Endothelial cell of umbilical vein (primary cell): ENCODE data around the gene TMEM204. TPM values are rescaled to one million over a fixed set of nuclear protein-coding genes. Genes with fewer than 3 reads are reported as not detected.

Experiments
- BruUV-seq: library from RNA; stranded (reverse); fragments of 400-500 nt; replicated peaks from 2 replicates; lab custom pipeline; 2021; lab: Mats Ljungman, UMichigan
- CTCF ChIA-PET: fragments of 300-600, 350-600 bp; sonication (Branson Sonifier 250); formaldehyde crosslinking; loops from one replicate; lab custom pipeline; 2021; ENCODE audit warnings: antibody characterized with exemption, inconsistent platforms; lab: Charles Lee
- POLR2A ChIA-PET: fragments of 300-600, 350-600 bp; sonication (Branson Sonifier 250); formaldehyde crosslinking; loops from one replicate; lab custom pipeline; 2021; ENCODE audit warnings: antibody characterized with exemption, inconsistent platforms; lab: Charles Lee
- DNase-seq: peaks from one replicate; pipeline ENCODE4 v3.0.0-alpha.2; 2011; ENCODE audit warnings: low read depth, low spot score
- FAIRE-seq: peaks from 2 replicates; lab custom pipeline; 2011; peaks lifted over from hg19 to GRCh38; lab: Jason Lieb, UNC
- H2AFZ ChIP-seq: 2 replicates; pipeline ENCODE4 v1.6.0; 2012; ENCODE audit warnings: low read depth, low read length, control low read depth, inconsistent platforms
- H3K27ac ChIP-seq: 2 replicates; pipeline ENCODE4 v1.5.1; 2011; ENCODE audit warnings: low read depth, mild to moderate bottlenecking, control low read depth, low read length, moderate library complexity; ENCODE audit not compliant: insufficient read depth
- H3K27me3 ChIP-seq, 2 experiments: 2 replicates each; pipeline versions ENCODE4 v1.6.0 to v1.6.1; 2011; ENCODE audit warnings: low read length in 2 of 2, mixed read lengths in 1 of 2; ENCODE audit not compliant: control insufficient read depth in 2 of 2, insufficient read depth in 2 of 2
- H3K36me3 ChIP-seq, 2 experiments: 2 replicates in 1 of 2; 3 replicates in 1 of 2; pipeline ENCODE4 v1.5.1; 2011; ENCODE audit warnings: low read length in 2 of 2, mild to moderate bottlenecking in 1 of 2, moderate library complexity in 1 of 2; ENCODE audit not compliant: control insufficient read depth in 2 of 2, insufficient read depth in 2 of 2; ENCODE audit errors: extremely low read depth in 1 of 2
- H3K4me1 ChIP-seq: 3 replicates; pipeline ENCODE4 v1.5.1; 2011; ENCODE audit warnings: mild to moderate bottlenecking, low read length; ENCODE audit not compliant: control insufficient read depth, insufficient read depth; ENCODE audit errors: extremely low read depth
- H3K4me2 ChIP-seq: 2 replicates; pipeline ENCODE4 v1.6.1; 2011; ENCODE audit warnings: low read length, control low read depth, mixed read lengths; ENCODE audit not compliant: insufficient read depth
- H3K4me3 ChIP-seq, 3 experiments: fragments of 200-600 bp in 1 of 3; sonication (generic), shearing (Covaris generic) in 1 of 3; replicated peaks in 1 of 3; 2 replicates each; pipeline ENCODE4 v1.5.1; 2011 to 2016; ENCODE audit warnings: control low read depth in 3 of 3, low read length in 3 of 3, mild to moderate bottlenecking in 2 of 3, inconsistent platforms in 1 of 3, low read depth in 1 of 3, moderate library complexity in 1 of 3; ENCODE audit not compliant: insufficient read depth in 1 of 3
- H3K79me2 ChIP-seq: 2 replicates; pipeline ENCODE4 v1.6.0; 2012; ENCODE audit warnings: low read length, inconsistent platforms; ENCODE audit not compliant: control insufficient read depth, insufficient read depth
- H3K9ac ChIP-seq: replicated peaks from 2 replicates; pipeline ENCODE3; 2011; ENCODE audit warnings: low read length, control low read depth; ENCODE audit not compliant: insufficient read depth; ENCODE audit errors: extremely low read depth
- H3K9me1 ChIP-seq: replicated peaks from 3 replicates; pipeline ENCODE4 v1.6.0; 2011; ENCODE audit warnings: mild to moderate bottlenecking, low read length; ENCODE audit not compliant: control insufficient read depth, insufficient read depth; ENCODE audit errors: extremely low read depth
- H3K9me3 ChIP-seq: replicated peaks from 2 replicates; pipeline ENCODE4 v1.5.1; 2012; ENCODE audit warnings: low read length, inconsistent platforms; ENCODE audit not compliant: control insufficient read depth, insufficient read depth
- H4K20me1 ChIP-seq: replicated peaks from 2 replicates; pipeline ENCODE3; 2011; ENCODE audit warnings: mild to moderate bottlenecking, low read length; ENCODE audit not compliant: control insufficient read depth, insufficient read depth; ENCODE audit errors: extremely low read depth
- CTCF ChIP-seq, 2 donors: IDR thresholded peaks; 1 replicate in 1 of 2; 2 replicates in 1 of 2; pipeline ENCODE4 v1.5.1; 2011; ENCODE audit warnings: low read length in 2 of 2, mild to moderate bottlenecking in 2 of 2, moderate library complexity in 2 of 2, control low read depth in 1 of 2, inconsistent platforms in 1 of 2, low read depth in 1 of 2; ENCODE audit not compliant: insufficient read depth in 1 of 2; ENCODE audit errors: extremely low read depth in 1 of 2
- EZH2 ChIP-seq: IDR thresholded peaks from 2 replicates; pipeline ENCODE4 v1.6.1; 2012; ENCODE audit warnings: borderline replicate concordance, low read depth, mild to moderate bottlenecking, moderate library complexity, low read length, inconsistent platforms; ENCODE audit not compliant: severe bottlenecking
- FOS ChIP-seq: IDR thresholded peaks from 2 replicates; pipeline ENCODE4 v1.6.1; 2011; ENCODE audit warnings: mild to moderate bottlenecking, low read length, moderate library complexity, borderline replicate concordance; ENCODE audit not compliant: insufficient read depth
- GATA2 ChIP-seq: IDR thresholded peaks from 2 replicates; pipeline ENCODE4 v1.7.0; 2011; ENCODE audit warnings: low read depth, mild to moderate bottlenecking, moderate library complexity, mixed read lengths, low read length; ENCODE audit not compliant: insufficient read length, insufficient read depth
- JUN ChIP-seq: IDR thresholded peaks from 2 replicates; pipeline ENCODE4 v1.6.1; 2011; ENCODE audit warnings: borderline replicate concordance, low read depth; ENCODE audit not compliant: insufficient read length, insufficient read depth
- MAX ChIP-seq: IDR thresholded peaks from 2 replicates; pipeline ENCODE4 v1.6.1; 2011; ENCODE audit not compliant: insufficient read depth, insufficient read length
- MYC ChIP-seq: IDR thresholded peaks from one replicate; pipeline ENCODE4 v1.6.1; 2011; ENCODE audit warnings: mild to moderate bottlenecking, low read depth, low read length
- POLR2A ChIP-seq: IDR thresholded peaks from 2 replicates; pipeline ENCODE4 v1.6.1; 2012; ENCODE audit warnings: low read depth, mild to moderate bottlenecking, control low read depth, low read length
- POLR2AphosphoS5 ChIP-seq: IDR thresholded peaks from 2 replicates; pipeline ENCODE4 v1.6.1; 2012; ENCODE audit warnings: low read depth, mild to moderate bottlenecking, control low read depth, low read length, moderate library complexity; ENCODE audit not compliant: insufficient read depth
- dilution Hi-C: fragments of 300-500 bp; cut with MboI; formaldehyde crosslinking; loops from one replicate; pipeline ENCODE4 v1.15.0; 2019; ENCODE audit warnings: low sequenced_read_pairs; ENCODE audit not compliant: extremely low pct_ligation_motif_present
- intact Hi-C: fragments of 100-400 bp; cut with micrococcal nuclease; formaldehyde crosslinking; loops from one replicate; pipeline ENCODE4 v1.10.0; 2022
- polyA plus RNA-seq, 4 experiments: library from polyadenylated mRNA; depleted of rRNA in 3 of 4; stranded (reverse) in 3 of 4; unstranded in 1 of 4; fragments of >200 nt; gene quantifications; 2 replicates each; pipeline versions ENCODE4 v1.2.1 to v1.2.3, GENCODE V29; 2011 to 2012; ENCODE audit warnings: missing spikeins in 1 of 4
- total RNA-seq: library from RNA; stranded (reverse); gene quantifications from 2 replicates; pipeline ENCODE4 v1.2.3, GENCODE V29; 2021

The TMEM204 gene
- total and polyA plus RNA-seq, 2 donors (not counting 3 experiments of a cell fraction or from before 2014, with no cell fraction given): 32.5 to 50.7 TPM

GRCh38 chr16:1543085-1543896 is 9.8 kb downstream of the TMEM204 start:
- Histone ChIP-seq H3K79me2 (peaks cover 10% of the 10 kb centered on the region), H3K36me3 (peaks cover 2 to 27% of the 10 kb centered on the region in 2 experiments), H3K9me1 (no peaks in the 10 kb centered on the region), H3K4me2 (peak overlapping the region; percentile 18), H3K27ac (peak overlapping the region; percentile 98), H3K4me3 (no peak overlapping the region), H4K20me1 (no peaks in the 10 kb centered on the region), H2AFZ (peak overlapping the region; percentile 22), H3K27me3 (no peaks in the 10 kb centered on the region), H3K4me1 (peaks cover 51% of the 10 kb centered on the region), H3K9ac (peak overlapping the region; percentile 64), H3K9me3 (no peaks in the 10 kb centered on the region)
- DNase-seq (peak; percentile 92), FAIRE-seq (peak; percentile 99)
- TSS peak; percentile 23 for BruUV-seq
- TF ChIP-seq JUN: peak; percentile 74
- peak; percentile 86 for TF ChIP-seq POLR2AphosphoS5
- peak; percentile 88 for TF ChIP-seq FOS
- TF ChIP-seq POLR2A: no peak
- peak; percentile 17 for TF ChIP-seq MYC
- TF ChIP-seq GATA2: peak; percentile 89
- no peak for TF ChIP-seq MAX
- no peak for TF ChIP-seq EZH2
- peak; percentile 23 to 26 for TF ChIP-seq CTCF (IDR thresholded peaks at IDR 0.05; ENCODE audit: extremely low read depth in 1 of 2, insufficient read depth in 1 of 2, low read depth in 1 of 2, low read length in 2 of 2)
- intact Hi-C loops: loop anchor here (1.0 to 5.0 kb wide), 5 partner anchors 10 to 136 kb away; partner anchors contain the start of genes CRAMP1, IFT140 and TMEM204
- ChIA-PET POLR2A (interaction anchor here (0.6 to 1.4 kb wide), 2 partner anchors 11 to 162 kb away, joined by 3 to 6 read pairs; no protein-coding TSS in a partner anchor), CTCF (interaction anchor here (0.5 to 1.8 kb wide), 11 partner anchors 10 to 163 kb away, joined by 3 to 19 read pairs (median 3); partner anchors contain the start of genes IFT140, MAPK8IP3, TELO2 and TMEM204)
- dilution Hi-C loops: no loop called here
